ENCODE measurements around the gene GTF2I. TPM values are rescaled to one million over a fixed set of nuclear protein-coding genes. Genes with fewer than 3 reads are reported as not detected.
A peak's percentile ranks its signal among the peaks of the same experiment; 100 is the strongest.

Gene GTF2I
- total RNA-seq, 1 experiment from 2014 or later, result 357 TPM

- H3K36me3 Mint-ChIP-seq (ENCODE audit: insufficient read depth in 1 of 3, low read depth in 3 of 3), result peaks cover 0 to 5% (median 0%) of the 10 kb centered on the region in 3 experiments; a peak in 1 of 7 replicates
- H3K27ac ChIP-seq (ENCODE audit: insufficient read length, low read depth, low read length), result no peak overlapping the region
- TF ChIP-seq CTCF (conservative IDR thresholded peaks at IDR 0.05), result no peak
Observed at GRCh38 chr7:74632505-74632904, 25.0 kb upstream of the GTF2I start.

More at GRCh38 chr7:74632505-74632904, 25.0 kb upstream of the GTF2I start:
- Histone ChIP-seq H4K91ac (ENCODE audit: insufficient read length, low read depth, low read length) (no peak overlapping the region), H3K23ac (ENCODE audit: insufficient read length, low read depth, low read length) (no peak overlapping the region), H3K4me1 (ENCODE audit: insufficient read depth, low read length) (no peaks in the 10 kb centered on the region; the same call in 1 of the 2 replicates), H3K4me2 (ENCODE audit: insufficient read depth, insufficient read length, low read length) (no peak overlapping the region), H4K20me1 (ENCODE audit: control insufficient read depth, insufficient read depth, insufficient read length) (no peaks in the 10 kb centered on the region), H2BK120ac (ENCODE audit: low read depth, low read length, poor library complexity, severe bottlenecking) (no peak overlapping the region), H3K14ac (ENCODE audit: insufficient read depth, low read length) (no peak overlapping the region), H4K5ac (ENCODE audit: insufficient read length, low read depth, low read length) (no peak overlapping the region), H3K56ac (ENCODE audit: insufficient read length, low read depth, low read length) (no peak overlapping the region), H3K9ac (ENCODE audit: extremely low read depth, insufficient read length, low read length) (no peak overlapping the region), H4K8ac (replicated peaks; ENCODE audit: insufficient read length, low read depth, low read length) (no peak overlapping the region), H3K79me2 (ENCODE audit: insufficient read depth, low read length) (no peaks in the 10 kb centered on the region), H3T11ph (ENCODE audit: low read length) (no peak overlapping the region), H3K4ac (ENCODE audit: low read depth, low read length) (no peak overlapping the region), H3K27me3 (ENCODE audit: insufficient read depth, low read length) (no peaks in the 10 kb centered on the region), H3K23me2 (ENCODE audit: insufficient read length, low read depth, low read length, poor library complexity, severe bottlenecking) (no peaks in the 10 kb centered on the region), H2BK20ac (ENCODE audit: low read depth, low read length, poor library complexity, severe bottlenecking) (no peak overlapping the region), H3K9me3 (ENCODE audit: control insufficient read depth, low read depth, low read length) (no peaks in the 10 kb centered on the region), H2BK15ac (ENCODE audit: low read depth, low read length) (no peak overlapping the region), H2BK12ac (ENCODE audit: insufficient read length, low read depth, low read length) (no peak overlapping the region), H2AFZ (ENCODE audit: low read length) (no peak overlapping the region), H2AK5ac (ENCODE audit: insufficient read length, low read length) (no peak overlapping the region), H3K18ac (ENCODE audit: insufficient read length, low read depth, low read length) (no peak overlapping the region), H2BK5ac (ENCODE audit: insufficient read length, low read length) (no peak overlapping the region), H3K79me1 (ENCODE audit: insufficient read depth, low read depth, low read length, poor library complexity, severe bottlenecking) (no peaks in the 10 kb centered on the region)
- no peak for DNase-seq
- H3K27ac Mint-ChIP-seq, result peak overlapping the region in 2 of 3 experiments; percentile 8 to 59; a peak in 3 of 7 replicates
- no peaks in the 10 kb centered on the region for H3K9me3 Mint-ChIP-seq
- H3K4me3 Mint-ChIP-seq, result no peak overlapping the region
- H3K27me3 Mint-ChIP-seq (ENCODE audit: low read depth), result no peaks in the 10 kb centered on the region
- H3K4me1 Mint-ChIP-seq, result peaks cover 21 to 33% of the 10 kb centered on the region in 2 experiments
- WGBS (ENCODE audit: extremely low coverage, insufficient read length, low lambda C conversion rate), result no CpG with 5 or more reads among the region's 8 CpGs

Data from H9 (cell line).